GM19397 (cell line): ENCODE results near the gene LENEP.

ENCODE experiments used
- ATAC-seq: cut with Tn5 transposase; IDR thresholded peaks from one replicate; pipeline ENCODE4 v1.9.1; 2021; ENCODE audit warnings: mild to moderate bottlenecking, moderate library complexity; ENCODE audit not compliant: unreplicated experiment

Gene LENEP

GRCh38 chr1:155009742-155010141, 16.4 kb downstream of the LENEP start:
- no peak for ATAC-seq

- no peak for ATAC-seq
Observed at GRCh38 chr1:155010211-155010918, 17.0 kb downstream of the LENEP start.

- no peak for ATAC-seq
Observed at GRCh38 chr1:155011004-155011416, 17.6 kb downstream of the LENEP start.

- no peak for ATAC-seq
Observed at GRCh38 chr1:155011437-155012025, 18.1 kb downstream of the LENEP start.

GRCh38 chr1:155012026-155012546, 18.7 kb downstream of the LENEP start:
- no peak for ATAC-seq

- ATAC-seq: no peak
Observed at GRCh38 chr1:155012776-155013602, 19.6 kb downstream of the LENEP start.

- ATAC-seq: no peak
Observed at GRCh38 chr1:155013632-155014031, 20.2 kb downstream of the LENEP start.

- ATAC-seq: no peak
Observed at GRCh38 chr1:155014709-155015508, 21.5 kb downstream of the LENEP start.

GRCh38 chr1:155015527-155016230, 22.3 kb downstream of the LENEP start:
- no peak for ATAC-seq

GRCh38 chr1:155016231-155016831, 22.9 kb downstream of the LENEP start:
- ATAC-seq: no peak

- peak; percentile 76 for ATAC-seq
Observed at GRCh38 chr1:155017041-155017945, 23.9 kb downstream of the LENEP start.

- no peak for ATAC-seq
Observed at GRCh38 chr1:155017946-155018316, 24.5 kb downstream of the LENEP start.

- no peak for ATAC-seq
Observed at GRCh38 chr1:155018617-155019348, 25.4 kb downstream of the LENEP start.

- ATAC-seq: no peak
Observed at GRCh38 chr1:155019377-155020245, 26.2 kb downstream of the LENEP start.

- no peak for ATAC-seq
Observed at GRCh38 chr1:155022136-155022926, 28.9 kb downstream of the LENEP start.

GRCh38 chr1:155022927-155023236, 29.5 kb downstream of the LENEP start:
- no peak for ATAC-seq

GRCh38 chr1:155023627-155024026, 30.2 kb downstream of the LENEP start:
- ATAC-seq: no peak
